NCI-H1436 treated with DMSO at 0.1 percent for 48 hours (cell line): ENCODE measurements around the gene PYGO2.

Experiments used
- DNase-seq: peaks from one replicate; lab custom pipeline; 2025; lab: John Stamatoyannopoulos, UW

Gene PYGO2

GRCh38 chr1:154941333-154942013, 20.1 kb downstream of the PYGO2 start:
- no peak for DNase-seq

- no peak for DNase-seq
Observed at GRCh38 chr1:154940651-154941194, 20.9 kb downstream of the PYGO2 start.

GRCh38 chr1:154940213-154940560, 21.4 kb downstream of the PYGO2 start:
- DNase-seq = no peak

GRCh38 chr1:154938604-154939399, 22.8 kb downstream of the PYGO2 start:
- no peak for DNase-seq

- no peak for DNase-seq
Observed at GRCh38 chr1:154937988-154938386, 23.6 kb downstream of the PYGO2 start.

- peak; percentile 69 for DNase-seq
Observed at GRCh38 chr1:154937085-154937987, 24.2 kb downstream of the PYGO2 start.

- peak; percentile 77 for DNase-seq
Observed at GRCh38 chr1:154936555-154937084, 25.0 kb downstream of the PYGO2 start, which contains the start of gene PMVK. Gene PMVK, minus strand, starts transcription at chr1:154936719. Its CDS starts 34 bp downstream, at chr1:154936685.

- no peak for DNase-seq
Observed at GRCh38 chr1:154935749-154936554, 25.6 kb downstream of the PYGO2 start.

- no peak for DNase-seq
Observed at GRCh38 chr1:154934358-154934948, 27.1 kb downstream of the PYGO2 start.

- no peak for DNase-seq
Observed at GRCh38 chr1:154931940-154932487, 29.6 kb downstream of the PYGO2 start.

- DNase-seq = no peak
Observed at GRCh38 chr1:154926201-154926600, 35.4 kb downstream of the PYGO2 start.

- no peak for DNase-seq
Observed at GRCh38 chr1:154925335-154926170, 36.0 kb downstream of the PYGO2 start.

- DNase-seq = no peak
Observed at GRCh38 chr1:154923695-154924094, 37.9 kb downstream of the PYGO2 start.

GRCh38 chr1:154913273-154913672, 48.3 kb downstream of the PYGO2 start:
- DNase-seq = no peak

- no peak for DNase-seq
Observed at GRCh38 chr1:154912755-154913154, 48.8 kb downstream of the PYGO2 start.

- DNase-seq = no peak
Observed at GRCh38 chr1:154911691-154912550, 49.7 kb downstream of the PYGO2 start.

- no peak for DNase-seq
Observed at GRCh38 chr1:154910851-154911250, 50.7 kb downstream of the PYGO2 start.

GRCh38 chr1:154908937-154909336, 52.6 kb downstream of the PYGO2 start:
- no peak for DNase-seq
